AG04449 (cell line): Measurements from ENCODE around the gene IRF4.
"Not testable (repeated sequence)": the region's sequence is repeated elsewhere in the genome, so short reads cannot be mapped to it uniquely, and the experiment has no call there.

ENCODE experiments used
- CTCF ChIA-PET: fragments of 350-600 bp; formaldehyde crosslinking; extraction: SDS; loops from one replicate; lab custom pipeline; 2021; ENCODE audit warnings: antibody characterized with exemption; lab: Yijun Ruan, JAX
- POLR2A ChIA-PET: fragments of 400-600, 350-600 bp; formaldehyde crosslinking; extraction: SDS; loops from one replicate; lab custom pipeline; 2020; ENCODE audit warnings: antibody characterized with exemption, inconsistent platforms; lab: Yijun Ruan, JAX
- DNase-seq: peaks from one replicate; pipeline ENCODE4 v3.0.0-alpha.2; 2010; ENCODE audit warnings: low read depth, low spot score
- H3K4me3 ChIP-seq: 2 replicates; pipeline ENCODE4 v1.5.1; 2011; ENCODE audit warnings: low read depth, mild to moderate bottlenecking, control low read depth, low read length
- CTCF ChIP-seq: IDR thresholded peaks from one replicate; pipeline ENCODE4 v1.5.1; 2011; ENCODE audit warnings: mild to moderate bottlenecking, moderate library complexity, low read length, control low read depth, inconsistent platforms; ENCODE audit not compliant: insufficient read depth; ENCODE audit errors: missing control alignments

IRF4 gene

GRCh38 chr6:423055-423798, 31.7 kb downstream of the IRF4 start:
- ChIA-PET CTCF (no interaction called here), POLR2A (interaction anchor here (0.7 kb wide), 1 partner anchor 11 kb away, joined by 3 read pairs; no protein-coding TSS in a partner anchor)
- no peak for TF ChIP-seq CTCF
- no peak overlapping the region for H3K4me3 ChIP-seq
- DNase-seq = no peak

GRCh38 chr6:423799-424345, 32.3 kb downstream of the IRF4 start:
- no peak overlapping the region for H3K4me3 ChIP-seq
- TF ChIP-seq CTCF = no peak
- DNase-seq = no peak
- CTCF ChIA-PET = no interaction called here
- POLR2A ChIA-PET = no interaction called here

- no peak for DNase-seq
- CTCF ChIA-PET = no interaction called here
- H3K4me3 ChIP-seq = no peak overlapping the region
- TF ChIP-seq CTCF = no peak
- POLR2A ChIA-PET = no interaction called here
Measured at GRCh38 chr6:424741-425417, 33.3 kb downstream of the IRF4 start.

GRCh38 chr6:425418-425788, 33.9 kb downstream of the IRF4 start:
- H3K4me3 ChIP-seq, POLR2A ChIA-PET, CTCF ChIA-PET, DNase-seq: not testable (repeated sequence)

GRCh38 chr6:426198-426738, 34.7 kb downstream of the IRF4 start:
- CTCF ChIA-PET, POLR2A ChIA-PET, H3K4me3 ChIP-seq, DNase-seq: not testable (repeated sequence)

- no peak for DNase-seq
- POLR2A ChIA-PET = no interaction called here
- CTCF ChIA-PET = no interaction called here
- H3K4me3 ChIP-seq = no peak overlapping the region
- TF ChIP-seq CTCF = no peak
Measured at GRCh38 chr6:428047-428603, 36.6 kb downstream of the IRF4 start.

- ChIA-PET CTCF (no interaction called here), POLR2A (no interaction called here)
- no peak for TF ChIP-seq CTCF
- H3K4me3 ChIP-seq = no peak overlapping the region
- DNase-seq = no peak
Measured at GRCh38 chr6:429515-430121, 38.1 kb downstream of the IRF4 start.
